Renal cortical epithelial cell (primary cell): ENCODE data around the gene CNGA1. TPM values are rescaled to one million over a fixed set of nuclear protein-coding genes. Genes with fewer than 3 reads are reported as not detected.
A peak's percentile ranks its signal among the peaks of the same experiment; 100 is the strongest.

Experiments used
- DNase-seq: peaks from one replicate; pipeline ENCODE4 v3.0.0-alpha.2; 2011; ENCODE audit warnings: low read depth
- total RNA-seq: library from RNA; depleted of rRNA; stranded (reverse); fragments of >200 nt; gene quantifications from 2 replicates; pipeline ENCODE4 v1.2.3, GENCODE V29; 2014

CNGA1 gene
- total RNA-seq: 0.17 and 3.9 TPM in 2 replicates

GRCh38 chr4:48016141-48017107 is at the start of gene CNGA1, which contains the start of gene NIPAL1:
Gene CNGA1, minus strand, starts transcription at chr4:48016681. Its CDS starts 63,992 bp downstream, at chr4:47952689.
Gene NIPAL1, plus strand, starts transcription at chr4:48016772. Its CDS starts 68 bp downstream, at chr4:48016840.
- peak; percentile 52 for DNase-seq

GRCh38 chr4:48065587-48066052 is 49.1 kb upstream of the CNGA1 start:
- no peak for DNase-seq

- DNase-seq: no peak
These were observed 47.9 kb upstream of the CNGA1 start for GRCh38 chr4:48064349-48064748.

GRCh38 chr4:48058617-48059530 is 42.4 kb upstream of the CNGA1 start:
- DNase-seq: no peak

- no peak for DNase-seq
These were observed 34.6 kb upstream of the CNGA1 start for GRCh38 chr4:48051078-48051477.

GRCh38 chr4:48049483-48049882 is 33.0 kb upstream of the CNGA1 start:
- DNase-seq: no peak

- no peak for DNase-seq
These were observed 31.4 kb upstream of the CNGA1 start for GRCh38 chr4:48047896-48048295.

GRCh38 chr4:48047421-48047844 is 31.0 kb upstream of the CNGA1 start:
- DNase-seq: peak; percentile 18

- no peak for DNase-seq
These were observed 29.6 kb upstream of the CNGA1 start for GRCh38 chr4:48046059-48046458.

GRCh38 chr4:48044298-48044697 is 27.8 kb upstream of the CNGA1 start:
- no peak for DNase-seq

GRCh38 chr4:48043504-48043903 is 27.0 kb upstream of the CNGA1 start:
- no peak for DNase-seq

- DNase-seq: peak; percentile 58
These were observed 26.5 kb upstream of the CNGA1 start for GRCh38 chr4:48042979-48043461.

GRCh38 chr4:48041535-48042137 is 25.2 kb upstream of the CNGA1 start:
- no peak for DNase-seq

GRCh38 chr4:48039561-48039960 is 23.1 kb upstream of the CNGA1 start:
- DNase-seq: no peak

GRCh38 chr4:48038666-48039065 is 22.2 kb upstream of the CNGA1 start:
- DNase-seq: no peak

GRCh38 chr4:48037117-48037462 is 20.6 kb upstream of the CNGA1 start:
- no peak for DNase-seq

GRCh38 chr4:48035952-48036351 is 19.5 kb upstream of the CNGA1 start:
- DNase-seq: no peak

GRCh38 chr4:48033825-48034413 is 17.4 kb upstream of the CNGA1 start:
- DNase-seq: peak; percentile 36

- DNase-seq: no peak
These were observed 16.9 kb upstream of the CNGA1 start for GRCh38 chr4:48033412-48033811.

GRCh38 chr4:48032721-48033120 is 16.2 kb upstream of the CNGA1 start:
- no peak for DNase-seq
